Nephron progenitor cell (in vitro differentiated cells): Measurements from ENCODE around the gene ZNF774.

ENCODE experiments used
- DNase-seq: peaks from one replicate; pipeline ENCODE4 v3.0.0; 2021
- H3K27ac Mint-ChIP-seq: 2 replicates; pipeline ENCODE4 v1.8.0; 2021; ENCODE audit warnings: mild to moderate bottlenecking, moderate library complexity, mixed read lengths
- H3K27me3 Mint-ChIP-seq: 2 replicates; pipeline ENCODE4 v1.8.0; 2021; ENCODE audit warnings: mild to moderate bottlenecking, low read depth, mixed read lengths; ENCODE audit not compliant: poor library complexity
- H3K36me3 Mint-ChIP-seq: 2 replicates; pipeline ENCODE4 v1.8.0; 2021; ENCODE audit warnings: low read depth, mixed read lengths
- H3K4me1 Mint-ChIP-seq: 2 replicates; pipeline ENCODE4 v1.8.0; 2021; ENCODE audit warnings: mixed read lengths
- H3K4me3 Mint-ChIP-seq: 2 replicates; pipeline ENCODE4 v1.8.0; 2021; ENCODE audit warnings: mild to moderate bottlenecking, moderate library complexity, mixed read lengths
- H3K9me3 Mint-ChIP-seq: 2 replicates; pipeline ENCODE4 v1.8.0; 2021; ENCODE audit warnings: mild to moderate bottlenecking, moderate library complexity, mixed read lengths
- CTCF ChIP-seq: fragments of 200-600 bp; sonication (generic); IDR thresholded peaks from 2 replicates; pipeline ENCODE4 v1.5.0; 2021; ENCODE audit warnings: antibody characterized with exemption

ZNF774 gene

DNA sequence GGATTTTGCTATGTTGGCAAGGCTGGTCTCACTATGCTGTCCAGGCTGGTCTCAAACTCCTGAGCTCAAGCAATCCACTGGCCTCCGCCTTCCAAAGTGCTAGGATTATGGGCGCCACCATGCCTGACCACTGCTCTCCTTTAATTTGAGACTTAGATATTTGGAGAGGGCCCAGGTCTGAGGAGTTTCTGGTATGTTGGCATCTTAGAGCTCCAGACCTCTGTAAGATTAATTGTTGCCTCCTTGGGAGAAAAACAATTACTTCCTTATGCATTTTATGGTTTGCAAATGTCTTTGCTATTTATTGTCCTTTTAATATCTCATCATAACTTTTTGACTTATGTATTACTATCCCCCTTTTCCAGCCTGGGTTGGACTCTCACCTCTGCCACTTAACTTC is 2.9 kb downstream of the ZNF774 start:
- Mint-ChIP-seq H3K27ac (no peak overlapping the region), H3K27me3 (peaks cover 5% of the 10 kb centered on the region), H3K4me3 (no peak overlapping the region), H3K36me3 (peaks cover 24% of the 10 kb centered on the region), H3K4me1 (peaks cover 5% of the 10 kb centered on the region), H3K9me3 (peaks cover 5% of the 10 kb centered on the region)
- TF ChIP-seq CTCF: no peak
- DNase-seq: no peak

- Mint-ChIP-seq H3K36me3 (peaks cover 38% of the 10 kb centered on the region), H3K27me3 (no peaks in the 10 kb centered on the region), H3K4me3 (no peak overlapping the region), H3K27ac (peak overlapping the region; percentile 91), H3K4me1 (peaks cover 9% of the 10 kb centered on the region), H3K9me3 (peaks cover 7% of the 10 kb centered on the region)
- no peak for TF ChIP-seq CTCF
- DNase-seq: no peak
These were observed 6.3 kb downstream of the ZNF774 start for GRCh38 chr15:90358124-90359033.

GRCh38 chr15:90360746-90361145 is 8.7 kb downstream of the ZNF774 start:
- H3K4me1 Mint-ChIP-seq: peaks cover 15% of the 10 kb centered on the region
- no peak overlapping the region for H3K27ac Mint-ChIP-seq
- no peak for DNase-seq
- peaks cover 38% of the 10 kb centered on the region for H3K36me3 Mint-ChIP-seq
- H3K27me3 Mint-ChIP-seq: no peaks in the 10 kb centered on the region
- no peak overlapping the region for H3K4me3 Mint-ChIP-seq
- peaks cover 7% of the 10 kb centered on the region for H3K9me3 Mint-ChIP-seq
- no peak for TF ChIP-seq CTCF

DNA sequence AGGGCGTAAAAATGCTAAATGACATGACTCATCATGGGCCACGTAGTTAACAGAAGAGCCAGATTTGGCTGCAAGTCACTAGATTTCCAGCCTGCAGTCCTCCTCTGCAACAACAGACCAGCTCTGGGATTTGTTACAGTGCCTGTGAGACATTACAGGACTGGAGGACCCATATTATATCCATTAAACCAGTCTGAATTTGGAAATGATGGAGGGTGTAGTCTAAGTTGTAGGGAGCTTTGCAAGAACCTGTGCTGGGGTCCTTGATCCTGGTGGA is 10.8 kb downstream of the ZNF774 start:
- H3K27ac Mint-ChIP-seq: no peak overlapping the region
- peaks cover 7% of the 10 kb centered on the region for H3K9me3 Mint-ChIP-seq
- H3K4me1 Mint-ChIP-seq: peaks cover 24% of the 10 kb centered on the region
- DNase-seq: no peak
- no peaks in the 10 kb centered on the region for H3K27me3 Mint-ChIP-seq
- no peak overlapping the region for H3K4me3 Mint-ChIP-seq
- no peak for TF ChIP-seq CTCF
- H3K36me3 Mint-ChIP-seq: peaks cover 29% of the 10 kb centered on the region

DNA sequence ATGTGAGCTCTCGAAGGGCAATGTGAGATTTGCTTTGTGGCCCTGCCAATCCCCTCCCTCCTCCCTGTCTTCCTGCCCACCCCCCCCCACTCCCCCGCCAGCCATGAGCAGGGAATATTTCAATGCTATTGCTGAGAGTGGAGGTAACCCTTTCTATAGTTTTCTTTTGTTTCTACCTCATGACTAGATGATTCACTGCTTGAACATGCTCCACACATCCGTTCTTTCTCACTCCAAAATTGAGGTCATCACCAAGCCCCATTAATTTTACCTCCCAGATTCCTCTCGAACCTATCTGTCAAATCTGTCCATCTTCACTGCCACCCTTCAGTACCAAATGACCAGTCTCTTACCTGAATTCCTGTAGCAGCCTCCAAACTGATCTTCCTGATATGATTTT is 12.2 kb downstream of the ZNF774 start:
- TF ChIP-seq CTCF: no peak
- no peak overlapping the region for H3K27ac Mint-ChIP-seq
- peaks cover 26% of the 10 kb centered on the region for H3K4me1 Mint-ChIP-seq
- no peak for DNase-seq
- H3K36me3 Mint-ChIP-seq: peaks cover 20% of the 10 kb centered on the region
- peaks cover 3% of the 10 kb centered on the region for H3K9me3 Mint-ChIP-seq
- H3K27me3 Mint-ChIP-seq: no peaks in the 10 kb centered on the region
- H3K4me3 Mint-ChIP-seq: no peak overlapping the region
